AG04449 (cell line): ENCODE measurements around the gene SNRPD2.
"Not testable (repeated sequence)": the region's sequence is repeated elsewhere in the genome, so short reads cannot be mapped to it uniquely, and the experiment has no call there.

Experiments used
- CTCF ChIA-PET: fragments of 350-600 bp; formaldehyde crosslinking; extraction: SDS; loops from one replicate; lab custom pipeline; 2021; ENCODE audit warnings: antibody characterized with exemption; lab: Yijun Ruan, JAX
- POLR2A ChIA-PET: fragments of 400-600, 350-600 bp; formaldehyde crosslinking; extraction: SDS; loops from one replicate; lab custom pipeline; 2020; ENCODE audit warnings: antibody characterized with exemption, inconsistent platforms; lab: Yijun Ruan, JAX
- DNase-seq: peaks from one replicate; pipeline ENCODE4 v3.0.0-alpha.2; 2010; ENCODE audit warnings: low read depth, low spot score
- H3K4me3 ChIP-seq: 2 replicates; pipeline ENCODE4 v1.5.1; 2011; ENCODE audit warnings: low read depth, mild to moderate bottlenecking, control low read depth, low read length
- TF ChIP-seq, protein P1 (sequence below): IDR thresholded peaks from one replicate; pipeline ENCODE4 v1.5.1; 2011; ENCODE audit warnings: mild to moderate bottlenecking, moderate library complexity, low read length, control low read depth, inconsistent platforms; ENCODE audit not compliant: insufficient read depth; ENCODE audit errors: missing control alignments

The SNRPD2 gene

DNA sequence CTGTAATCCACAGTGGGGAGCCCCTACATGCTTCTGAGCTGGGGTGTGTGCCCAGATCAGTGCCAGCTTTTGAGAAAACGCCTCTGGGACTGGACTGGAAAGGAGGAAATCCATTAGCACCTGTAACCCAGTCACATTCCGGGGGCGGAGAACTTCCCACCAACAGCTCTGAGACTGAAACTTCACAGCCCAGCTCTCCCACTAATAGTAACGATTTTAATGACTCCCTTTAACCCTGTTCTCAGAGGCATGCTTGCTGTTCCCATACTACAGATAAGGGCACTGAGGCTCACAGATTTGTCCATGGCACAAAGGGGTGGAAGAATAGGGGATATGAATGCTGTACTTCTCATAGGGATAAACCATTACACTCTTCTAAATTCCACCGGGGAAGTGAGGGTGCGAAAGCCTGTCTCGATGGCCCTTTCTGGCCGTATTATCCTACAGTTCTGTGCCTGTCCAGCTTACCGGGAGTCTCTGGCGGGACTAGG is 38.1 kb upstream of the SNRPD2 start:
- TF ChIP-seq, protein P1, sequence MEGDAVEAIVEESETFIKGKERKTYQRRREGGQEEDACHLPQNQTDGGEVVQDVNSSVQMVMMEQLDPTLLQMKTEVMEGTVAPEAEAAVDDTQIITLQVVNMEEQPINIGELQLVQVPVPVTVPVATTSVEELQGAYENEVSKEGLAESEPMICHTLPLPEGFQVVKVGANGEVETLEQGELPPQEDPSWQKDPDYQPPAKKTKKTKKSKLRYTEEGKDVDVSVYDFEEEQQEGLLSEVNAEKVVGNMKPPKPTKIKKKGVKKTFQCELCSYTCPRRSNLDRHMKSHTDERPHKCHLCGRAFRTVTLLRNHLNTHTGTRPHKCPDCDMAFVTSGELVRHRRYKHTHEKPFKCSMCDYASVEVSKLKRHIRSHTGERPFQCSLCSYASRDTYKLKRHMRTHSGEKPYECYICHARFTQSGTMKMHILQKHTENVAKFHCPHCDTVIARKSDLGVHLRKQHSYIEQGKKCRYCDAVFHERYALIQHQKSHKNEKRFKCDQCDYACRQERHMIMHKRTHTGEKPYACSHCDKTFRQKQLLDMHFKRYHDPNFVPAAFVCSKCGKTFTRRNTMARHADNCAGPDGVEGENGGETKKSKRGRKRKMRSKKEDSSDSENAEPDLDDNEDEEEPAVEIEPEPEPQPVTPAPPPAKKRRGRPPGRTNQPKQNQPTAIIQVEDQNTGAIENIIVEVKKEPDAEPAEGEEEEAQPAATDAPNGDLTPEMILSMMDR: no peak
- ChIA-PET POLR2A (interaction anchor here (0.7 to 1.4 kb wide), 3 partner anchors 10 to 38 kb away, joined by 3 to 5 read pairs (median 4); partner anchors contain the start of genes QPCTL and SNRPD2), CTCF (interaction anchor here (0.8 to 2.7 kb wide), 7 partner anchors 13 to 244 kb away, joined by 3 to 19 read pairs (median 5); partner anchors contain the start of genes QPCTL and SNRPD2)
- DNase-seq: no peak
- H3K4me3 ChIP-seq: peak overlapping the region; percentile 88

DNA sequence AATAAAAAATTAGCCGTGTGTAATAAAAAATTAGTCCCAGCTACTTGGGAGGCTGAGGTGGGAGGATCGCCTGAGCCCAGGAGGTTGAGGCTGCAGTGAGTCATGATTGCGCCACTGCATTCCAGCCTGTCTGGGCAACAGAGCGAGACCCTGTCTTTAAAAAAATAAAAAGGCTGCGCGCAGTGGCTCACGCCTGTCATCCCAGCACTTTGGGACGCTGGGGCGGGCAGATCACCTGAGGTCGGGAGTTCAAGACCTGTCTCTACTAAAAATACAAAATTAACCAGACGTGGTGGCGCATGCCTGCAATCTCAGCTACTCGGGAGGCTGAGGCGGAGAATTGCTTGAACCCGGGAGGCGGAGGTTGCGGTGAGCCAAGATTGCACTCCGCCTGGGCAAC is 36.9 kb upstream of the SNRPD2 start:
- POLR2A ChIA-PET, H3K4me3 ChIP-seq, DNase-seq, CTCF ChIA-PET: not testable (repeated sequence)

DNA sequence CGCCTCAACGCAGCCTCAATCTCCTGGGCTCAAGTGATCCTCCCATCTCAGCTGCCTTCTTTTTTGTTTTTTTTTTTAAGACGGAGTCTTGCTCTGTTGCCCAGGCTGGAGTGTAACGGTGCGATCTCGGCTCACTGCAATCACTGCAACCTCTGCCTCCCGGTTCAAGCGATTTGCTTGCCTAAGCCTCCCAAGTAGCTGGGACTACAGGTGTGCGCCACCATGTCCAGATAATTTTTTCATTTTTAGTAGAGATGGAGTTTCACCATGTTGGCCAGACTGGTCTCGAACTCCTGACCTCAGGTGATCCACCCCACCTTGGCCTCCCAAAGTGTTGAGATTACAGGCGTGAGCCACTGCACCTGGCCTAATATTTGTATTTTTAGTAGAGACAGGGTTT is 28.3 kb upstream of the SNRPD2 start:
- H3K4me3 ChIP-seq, POLR2A ChIA-PET, DNase-seq: not testable (repeated sequence)
- CTCF ChIA-PET: interaction anchor here (1.2 to 2.2 kb wide), 2 partner anchors 27 to 79 kb away, joined by 5 to 13 read pairs; partner anchors contain the start of genes QPCTL and SNRPD2

DNA sequence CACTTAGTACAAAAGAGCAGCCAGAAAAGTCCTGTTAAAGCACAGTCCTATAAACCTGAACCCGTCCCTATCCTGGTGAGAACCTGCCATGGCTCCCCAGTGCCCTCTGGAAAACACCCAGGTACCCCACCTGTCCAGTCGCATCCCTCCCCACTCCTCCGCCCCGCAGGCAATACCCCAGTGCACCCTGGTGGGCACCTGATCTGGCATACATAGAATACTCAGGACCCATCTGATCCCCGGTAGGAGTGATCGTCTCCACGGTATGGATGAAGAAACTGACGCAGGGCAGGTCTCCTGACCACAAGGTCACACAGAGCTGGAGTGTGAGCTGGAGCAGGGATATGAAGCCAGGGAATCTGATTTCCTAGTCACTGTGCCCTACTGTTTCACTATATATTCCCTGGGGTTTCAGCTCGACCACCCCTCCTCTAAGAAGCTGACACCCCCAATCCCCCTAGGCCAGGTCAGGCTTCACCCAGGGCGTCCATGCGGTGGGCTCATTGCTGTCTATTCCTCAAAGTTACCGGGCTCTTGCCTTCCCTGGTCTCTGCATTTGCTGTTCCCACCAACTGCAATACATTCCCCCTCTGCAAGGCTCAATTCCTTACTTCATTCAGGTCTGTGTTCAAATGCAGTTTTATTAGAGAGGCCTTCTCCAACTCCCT is 26.4 kb upstream of the SNRPD2 start:
- ChIA-PET CTCF (interaction anchor here (1.3 to 13.6 kb wide), 3 partner anchors 22 to 99 kb away, joined by 3 to 198 read pairs (median 3); partner anchors contain the start of genes QPCTL, SIX5 and SNRPD2), POLR2A (interaction anchor here (1.4 to 2.6 kb wide), 4 partner anchors 13 to 51 kb away, joined by 3 to 54 read pairs (median 10); partner anchors contain the start of genes FBXO46, QPCTL, SIX5 and SNRPD2)
- H3K4me3 ChIP-seq: peak overlapping the region; percentile 63
- TF ChIP-seq, protein P1: no peak
- no peak for DNase-seq

DNA sequence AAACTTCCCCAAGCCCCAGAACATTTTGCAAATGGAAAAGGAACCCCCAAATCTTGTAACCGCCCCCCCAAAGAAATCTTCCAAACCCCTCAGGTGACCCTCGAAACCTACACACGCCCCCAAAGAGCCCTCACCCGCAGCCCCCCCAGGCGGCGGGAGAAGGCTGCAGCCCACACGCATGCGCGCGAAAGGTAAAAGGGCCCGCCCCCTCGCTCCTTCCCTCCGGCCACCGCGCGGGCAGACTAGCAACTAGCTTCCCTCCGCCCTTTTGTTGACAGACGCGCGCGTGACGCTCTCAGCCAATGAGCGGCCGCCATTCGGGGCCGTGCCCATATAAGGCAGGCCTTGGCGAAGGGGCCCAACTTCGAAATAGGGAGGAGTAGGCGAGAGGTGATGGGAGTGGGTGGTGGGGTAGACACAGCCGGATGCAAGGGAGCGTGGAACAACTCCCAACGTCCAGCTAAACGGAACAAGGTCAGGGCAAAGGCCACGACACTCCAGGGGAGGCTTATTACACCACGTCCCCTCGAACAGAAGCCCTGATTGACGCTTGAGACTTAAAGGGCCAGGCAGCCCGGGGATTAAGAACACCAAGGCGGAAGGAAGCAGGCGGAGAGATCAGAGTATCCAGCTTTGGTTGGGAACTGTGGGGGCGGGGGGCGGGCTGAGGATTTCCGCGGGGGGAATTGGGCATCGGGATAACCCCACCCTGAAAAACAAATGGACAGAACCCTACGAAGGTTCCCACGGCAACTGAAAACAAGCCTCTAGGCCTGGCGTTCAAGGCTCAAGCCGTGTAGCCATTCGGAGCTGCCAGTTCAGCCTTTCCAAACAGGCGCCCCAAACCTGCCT is 25.6 kb upstream of the SNRPD2 start:
- peak overlapping the region; percentile 75 for H3K4me3 ChIP-seq
- ChIA-PET CTCF (interaction anchor here (0.6 to 13.6 kb wide), 10 partner anchors 9 to 99 kb away, joined by 3 to 198 read pairs (median 4); partner anchors contain the start of genes FBXO46, QPCTL and SNRPD2), POLR2A (interaction anchor here (0.6 to 2.6 kb wide), 10 partner anchors 10 to 352 kb away, joined by 3 to 54 read pairs (median 4); partner anchors contain the start of genes DMPK, FBXO46, QPCTL and SIX5)
- TF ChIP-seq, protein P1: peak; percentile 9
- peak; percentile 88 for DNase-seq

DNA sequence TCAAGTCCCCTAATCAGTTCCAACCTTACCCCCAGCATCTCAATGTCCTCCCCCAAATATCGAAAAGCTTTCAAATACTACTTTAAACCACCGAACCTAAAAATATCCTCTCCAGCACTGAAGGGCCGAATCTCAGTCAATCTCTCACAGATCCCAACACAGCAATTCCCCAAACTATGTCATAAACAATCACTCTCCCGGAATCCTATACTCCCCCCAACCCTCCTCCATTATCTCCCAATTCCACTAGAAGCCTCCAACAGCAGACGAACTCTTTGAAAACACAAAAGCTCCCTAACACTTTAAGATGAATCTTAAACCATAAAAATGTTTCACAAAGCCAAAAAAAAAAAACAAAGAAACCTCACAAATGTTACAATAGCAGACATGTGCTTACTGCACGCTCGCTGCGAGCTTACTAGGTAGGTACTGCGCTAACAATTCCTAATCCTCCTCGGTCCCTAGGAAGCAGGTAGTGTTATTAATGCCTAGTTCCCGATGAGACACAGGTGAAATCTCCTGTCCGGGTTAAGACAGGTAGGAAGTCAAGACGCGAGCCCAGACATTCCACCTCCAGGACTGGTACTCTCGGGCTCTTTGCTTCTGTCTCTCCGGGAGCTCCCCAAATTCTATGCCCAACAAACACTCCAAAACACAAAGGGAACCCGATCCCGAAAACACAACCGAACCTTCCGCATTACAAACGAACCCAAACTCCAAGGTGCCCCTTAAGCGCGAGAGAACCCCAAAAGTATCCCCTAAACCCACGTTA is 24.8 kb upstream of the SNRPD2 start:
- TF ChIP-seq, protein P1: no peak
- DNase-seq: no peak
- CTCF ChIA-PET: interaction anchor here (0.6 to 13.6 kb wide), 11 partner anchors 9 to 100 kb away, joined by 3 to 198 read pairs (median 4); partner anchors contain the start of genes FBXO46, QPCTL and SNRPD2
- peak overlapping the region; percentile 75 for H3K4me3 ChIP-seq
- POLR2A ChIA-PET: interaction anchor here (0.6 to 2.6 kb wide), 11 partner anchors 11 to 351 kb away, joined by 3 to 54 read pairs (median 4); partner anchors contain the start of genes DMPK, FBXO46, QPCTL and SIX5
